Prostate gland (tissue), 2 donors: ENCODE measurements around the gene SNX10.

Experiments used
- POLR2A ChIP-seq: fragments of 450-650 bp; IDR thresholded peaks from one replicate; pipeline ENCODE4 v1.6.1; 2016; ENCODE audit warnings: antibody characterized with exemption, mild to moderate bottlenecking
- POLR2AphosphoS5 ChIP-seq: sonication (generic); formaldehyde crosslinking; IDR thresholded peaks from one replicate; pipeline ENCODE4 v1.6.1; 2017; ENCODE audit warnings: antibody characterized with exemption
- TF ChIP-seq, protein P1 (sequence below), 4 experiments: fragments of 200-600 bp in 2 of 4; fragments of 450-650 bp in 2 of 4; sonication (generic) in 2 of 4; IDR thresholded peaks; 1 replicate in 3 of 4; 2 replicates in 1 of 4; pipeline ENCODE4 v1.5.1; 2016 to 2019; ENCODE audit warnings: antibody characterized with exemption in 4 of 4, mild to moderate bottlenecking in 2 of 4, moderate library complexity in 2 of 4

DNA sequence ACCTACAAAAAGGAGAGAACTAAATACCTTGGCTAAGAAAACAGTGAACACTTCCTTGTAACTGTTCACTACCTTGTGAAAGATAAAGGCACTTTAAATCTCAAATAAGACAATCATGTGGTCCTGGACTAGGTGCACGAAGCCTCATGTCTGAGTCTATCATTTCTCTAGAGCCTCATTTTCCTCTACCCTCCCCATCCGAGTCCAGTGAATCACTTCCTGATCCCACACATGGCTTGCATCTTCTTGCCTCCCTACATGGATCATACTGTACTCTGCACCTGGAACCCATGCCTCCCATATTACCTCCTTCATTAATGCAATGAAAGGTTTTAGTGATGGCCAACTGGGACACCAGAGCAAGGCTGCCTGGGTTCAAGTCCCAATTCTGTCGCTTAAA is 34.5 kb downstream of the SNX10 start:
- TF ChIP-seq, protein P1, sequence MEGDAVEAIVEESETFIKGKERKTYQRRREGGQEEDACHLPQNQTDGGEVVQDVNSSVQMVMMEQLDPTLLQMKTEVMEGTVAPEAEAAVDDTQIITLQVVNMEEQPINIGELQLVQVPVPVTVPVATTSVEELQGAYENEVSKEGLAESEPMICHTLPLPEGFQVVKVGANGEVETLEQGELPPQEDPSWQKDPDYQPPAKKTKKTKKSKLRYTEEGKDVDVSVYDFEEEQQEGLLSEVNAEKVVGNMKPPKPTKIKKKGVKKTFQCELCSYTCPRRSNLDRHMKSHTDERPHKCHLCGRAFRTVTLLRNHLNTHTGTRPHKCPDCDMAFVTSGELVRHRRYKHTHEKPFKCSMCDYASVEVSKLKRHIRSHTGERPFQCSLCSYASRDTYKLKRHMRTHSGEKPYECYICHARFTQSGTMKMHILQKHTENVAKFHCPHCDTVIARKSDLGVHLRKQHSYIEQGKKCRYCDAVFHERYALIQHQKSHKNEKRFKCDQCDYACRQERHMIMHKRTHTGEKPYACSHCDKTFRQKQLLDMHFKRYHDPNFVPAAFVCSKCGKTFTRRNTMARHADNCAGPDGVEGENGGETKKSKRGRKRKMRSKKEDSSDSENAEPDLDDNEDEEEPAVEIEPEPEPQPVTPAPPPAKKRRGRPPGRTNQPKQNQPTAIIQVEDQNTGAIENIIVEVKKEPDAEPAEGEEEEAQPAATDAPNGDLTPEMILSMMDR (IDR thresholded peaks at IDR 0.05): no peak
- TF ChIP-seq POLR2A (no peak), POLR2AphosphoS5 (no peak)
